NCI-H526 (cell line): ENCODE data around the gene PRR27.

ENCODE experiments used
- DNase-seq, 2 experiments: peaks; one replicate each; lab custom pipeline; 2025; lab: John Stamatoyannopoulos, UW

Gene PRR27

GRCh38 chr4:70153937-70154336 lies at the start of gene PRR27:
Gene PRR27 (plus strand): TSS chr4:70154237. CDS start chr4:70154376, 139 bp downstream.
- DNase-seq = no peak

DNA sequence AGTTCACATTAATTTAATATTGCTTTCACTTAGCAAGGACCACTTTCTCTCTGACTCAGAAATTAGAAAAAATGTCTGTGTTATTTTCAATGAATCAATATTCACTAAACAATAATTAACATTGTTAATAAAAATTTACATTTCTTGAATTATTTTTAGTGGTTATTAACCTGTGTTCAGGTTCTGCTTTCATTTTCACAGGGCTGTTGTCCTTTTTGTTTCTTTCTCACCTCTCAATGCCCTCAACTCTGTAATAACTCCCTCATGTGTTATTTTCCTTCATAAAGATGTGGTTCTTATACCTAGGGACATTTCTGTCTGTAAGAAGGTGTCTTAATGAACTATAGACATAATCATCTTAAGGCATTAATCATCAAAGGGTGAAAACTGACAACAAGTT lies 43.1 kb upstream of the PRR27 start:
- DNase-seq = no peak

DNA sequence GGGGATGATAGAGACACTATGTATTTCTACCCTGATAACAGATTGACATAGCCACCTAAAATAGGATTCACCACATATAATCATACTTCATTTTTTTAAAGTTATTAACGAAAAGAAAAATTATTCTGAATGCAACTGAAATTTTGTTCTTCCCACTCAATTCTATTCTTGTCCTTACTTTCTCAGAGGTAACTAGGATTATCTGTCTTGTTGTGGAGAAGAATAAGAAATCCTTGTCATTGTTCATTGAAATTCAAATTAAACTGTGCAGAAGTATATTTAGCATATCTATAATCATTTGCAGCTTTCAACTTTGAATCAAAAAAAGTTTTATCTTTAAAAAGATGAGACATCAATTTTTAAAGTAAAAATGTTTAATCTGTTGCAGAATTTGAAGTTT lies 40.4 kb upstream of the PRR27 start:
- DNase-seq = no peak

DNA sequence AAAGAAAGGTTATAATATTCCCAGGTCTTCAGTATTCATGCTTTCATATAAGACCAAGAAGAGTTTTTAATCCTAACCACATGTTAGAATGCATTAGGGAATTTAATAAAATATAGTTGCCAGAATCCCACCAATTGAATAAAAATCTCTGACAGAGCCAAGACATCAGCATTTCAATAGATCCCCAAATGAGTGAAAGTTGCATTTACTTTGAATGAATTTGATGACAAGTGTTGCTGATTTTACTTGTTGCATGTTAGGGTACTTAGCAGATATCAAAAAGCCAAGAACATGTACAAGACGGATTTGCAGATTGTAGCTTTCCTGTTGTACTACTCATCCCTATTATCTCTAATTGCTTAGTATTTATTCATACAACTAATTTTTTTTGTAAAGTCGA lies 39.9 kb upstream of the PRR27 start:
- no peak for DNase-seq

DNA sequence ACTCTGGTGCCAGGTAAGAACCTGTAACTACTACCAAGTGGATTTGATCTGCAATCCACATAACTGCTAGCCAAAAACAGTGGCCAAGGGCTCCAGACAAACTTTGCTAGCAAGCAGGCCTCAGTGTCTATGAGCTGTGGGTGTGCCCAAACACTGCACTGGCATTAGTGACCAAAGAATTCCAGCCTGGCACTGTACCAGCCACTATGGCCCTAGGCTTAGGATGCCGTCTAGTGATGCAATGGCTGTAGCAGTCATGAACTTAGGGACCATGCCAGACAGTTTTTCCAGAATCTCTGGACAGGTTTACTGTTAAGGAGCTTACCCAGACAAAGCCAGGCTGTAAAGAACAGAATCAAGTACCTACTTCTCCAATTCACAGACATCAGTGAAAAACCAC lies 33.7 kb upstream of the PRR27 start:
- no peak for DNase-seq

DNA sequence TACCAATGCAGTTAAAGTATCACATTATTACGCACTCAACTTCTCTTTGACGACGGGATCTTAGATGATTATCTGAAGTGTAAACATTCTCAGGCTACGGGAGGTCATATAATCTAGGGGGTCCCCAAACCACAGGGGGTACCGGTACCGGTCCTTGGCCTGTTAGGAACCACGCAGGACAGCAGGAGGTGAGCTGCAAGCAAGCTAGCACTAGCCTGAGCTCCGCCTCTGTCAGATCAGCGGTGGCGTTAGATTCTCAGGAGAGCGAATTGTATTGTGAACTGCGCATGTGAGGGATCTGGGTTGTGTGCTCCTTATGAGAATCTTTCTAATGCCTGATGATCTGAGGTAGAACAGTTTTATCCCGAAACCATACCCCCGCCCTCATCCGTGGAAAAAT lies 20.6 kb upstream of the PRR27 start:
- DNase-seq = no peak

- no peak for DNase-seq
These were observed 15.3 kb upstream of the PRR27 start for GRCh38 chr4:70138751-70139150.

DNA sequence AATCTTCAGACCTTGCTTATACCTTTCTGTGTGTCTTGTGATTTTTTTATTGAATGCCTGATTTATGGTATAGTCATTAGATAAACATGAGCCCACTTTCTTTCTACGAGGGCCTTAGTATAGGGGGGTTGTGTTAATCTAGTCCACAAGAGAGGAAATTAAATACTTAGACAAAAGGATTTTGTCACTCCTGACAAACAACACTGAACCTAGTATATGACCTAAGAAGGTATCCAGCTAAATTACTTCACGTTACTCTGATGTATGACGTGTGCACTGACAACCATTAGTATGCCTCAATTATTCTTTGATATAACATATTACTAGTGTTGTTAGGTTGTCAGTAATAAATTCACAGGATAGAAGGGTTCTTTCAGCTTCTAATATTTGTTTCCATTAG lies 2.8 kb upstream of the PRR27 start:
- DNase-seq = no peak

DNA sequence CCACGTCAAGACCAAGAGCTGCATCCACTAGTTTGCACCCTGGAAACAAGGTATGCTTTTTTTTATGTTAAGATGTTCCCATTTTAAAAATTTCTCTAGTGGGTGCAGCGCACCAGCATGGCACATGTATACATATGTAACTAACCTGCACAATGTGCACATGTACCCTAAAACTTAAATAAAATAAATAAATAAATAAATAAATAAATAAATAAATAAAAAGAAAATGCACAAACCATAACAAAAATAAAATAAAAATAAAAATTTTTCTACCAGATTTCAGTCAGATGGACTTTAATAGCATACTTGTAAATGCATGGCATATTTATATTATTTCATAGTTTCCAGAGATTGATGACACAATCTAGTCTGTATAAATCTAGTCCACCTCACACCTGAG lies 1.9 kb upstream of the PRR27 start:
- no peak for DNase-seq

GRCh38 chr4:70158576-70158975 lies 4.5 kb downstream of the PRR27 start:
- DNase-seq = no peak

- DNase-seq = no peak
These were observed 23.1 kb downstream of the PRR27 start for GRCh38 chr4:70177090-70177489.

DNA sequence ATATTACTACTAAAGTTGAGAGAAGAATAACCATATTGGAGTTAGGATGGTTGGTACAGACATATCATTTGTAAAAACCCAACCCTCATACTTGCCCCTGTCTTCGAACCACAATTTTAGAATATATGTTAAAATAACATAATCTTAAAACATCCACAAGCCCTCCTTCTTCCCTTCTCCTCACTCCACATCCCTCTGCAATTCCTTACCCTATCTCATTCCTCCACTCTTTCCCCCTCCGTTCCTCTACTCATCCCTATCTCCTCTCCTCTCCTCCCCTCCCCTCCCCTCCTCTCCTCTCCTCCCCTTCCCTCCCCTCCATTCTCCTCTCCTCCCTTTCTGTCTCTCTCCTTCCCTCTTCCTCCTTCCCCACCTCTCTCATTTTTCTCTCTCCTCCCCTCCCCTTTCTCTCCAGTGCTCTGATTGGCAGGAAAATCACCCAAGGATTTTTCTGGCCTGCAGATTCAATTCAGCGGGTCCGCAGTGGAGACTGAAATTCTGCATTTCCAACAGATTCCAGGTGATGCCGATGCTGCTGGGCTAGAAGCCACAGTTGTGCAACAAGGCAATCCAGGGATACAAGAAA lies 24.1 kb downstream of the PRR27 start:
- no peak for DNase-seq

DNA sequence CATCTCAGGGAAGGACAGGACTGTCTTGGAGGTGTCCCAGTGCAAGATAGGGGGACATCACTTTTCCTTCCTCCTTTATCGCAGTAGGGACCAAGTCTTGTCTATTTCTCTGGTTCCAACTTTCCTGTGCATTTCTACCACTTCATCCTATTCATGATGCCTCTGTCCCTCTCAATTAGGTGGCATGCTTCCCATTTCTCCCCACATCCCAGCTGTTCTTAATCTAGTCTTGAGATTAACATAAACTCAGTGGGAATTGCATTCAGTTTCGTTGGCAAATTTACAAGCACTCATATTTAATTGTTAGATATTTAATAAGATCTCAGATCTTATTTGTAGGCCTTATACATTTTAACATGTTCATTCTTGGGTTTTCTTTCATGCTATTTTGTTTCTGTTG lies 25.8 kb downstream of the PRR27 start:
- no peak for DNase-seq

- no peak for DNase-seq
These were observed 27.8 kb downstream of the PRR27 start for GRCh38 chr4:70181864-70182263.

DNA sequence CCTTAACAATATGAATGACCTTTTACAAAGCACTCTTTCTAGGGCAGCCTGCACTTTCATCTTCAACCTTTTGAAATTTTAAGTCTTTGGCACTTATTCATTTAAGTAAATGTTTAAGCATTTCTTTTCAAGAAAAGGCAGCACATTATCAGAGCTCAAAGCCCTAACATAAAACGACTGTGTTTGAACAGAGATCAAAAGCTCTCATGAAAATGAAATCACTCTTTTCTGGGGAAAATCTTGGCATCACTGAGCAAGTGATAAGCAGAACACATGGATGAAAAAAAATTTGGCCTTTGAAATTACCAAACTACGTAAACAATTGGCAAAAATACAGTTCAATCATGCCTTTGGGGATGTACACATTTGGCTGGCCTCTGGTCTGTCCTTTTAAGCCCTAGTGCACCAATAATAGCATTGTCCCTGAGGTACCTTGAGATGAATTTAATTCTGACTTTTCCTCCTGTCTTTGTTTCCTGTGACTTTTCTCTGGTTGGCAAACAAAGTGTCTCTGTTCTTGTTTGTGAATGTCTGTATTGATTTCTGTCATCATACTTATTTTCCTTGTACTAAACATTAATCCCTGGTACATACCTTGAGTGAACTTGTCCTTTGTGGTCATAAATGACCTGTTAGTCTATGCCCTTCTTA lies 28.6 kb downstream of the PRR27 start:
- DNase-seq = no peak

DNA sequence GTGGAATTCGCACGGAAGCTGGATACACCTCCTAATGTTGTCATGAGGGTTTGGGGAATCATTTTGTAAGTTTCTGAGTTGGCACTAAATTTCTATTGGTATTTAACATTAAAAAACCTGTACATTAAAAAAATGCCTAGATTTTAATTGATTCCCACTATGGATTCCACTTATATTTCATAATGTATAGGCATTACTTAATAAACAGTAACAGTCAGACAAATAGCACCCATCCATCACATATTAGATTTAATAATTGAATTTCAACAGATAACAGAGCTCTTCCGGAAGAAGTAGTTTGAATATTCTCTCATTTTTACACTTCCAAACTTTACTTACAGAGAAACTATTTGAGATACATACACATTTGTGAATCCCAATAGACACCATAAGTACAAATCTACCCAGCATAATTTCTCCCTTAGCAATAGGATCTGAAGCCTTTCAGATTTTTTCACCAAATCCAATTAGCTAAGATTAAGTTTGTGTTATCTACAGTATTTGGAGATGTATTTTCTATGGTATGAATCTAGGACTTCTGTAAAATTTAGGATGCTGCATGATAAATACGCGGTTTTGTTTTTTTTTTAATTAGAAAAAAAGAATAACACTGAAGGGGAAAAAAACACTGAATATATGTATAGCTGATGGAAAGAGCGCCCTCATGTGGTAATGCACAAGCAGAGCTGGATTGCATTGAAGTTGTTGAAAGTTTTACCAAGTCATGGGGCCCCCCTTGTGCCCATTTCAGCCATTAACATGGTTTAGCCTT lies 29.3 kb downstream of the PRR27 start:
- DNase-seq = peak; percentile 2 to 46

- no peak for DNase-seq
These were observed 29.9 kb downstream of the PRR27 start for GRCh38 chr4:70183940-70184246.

DNA sequence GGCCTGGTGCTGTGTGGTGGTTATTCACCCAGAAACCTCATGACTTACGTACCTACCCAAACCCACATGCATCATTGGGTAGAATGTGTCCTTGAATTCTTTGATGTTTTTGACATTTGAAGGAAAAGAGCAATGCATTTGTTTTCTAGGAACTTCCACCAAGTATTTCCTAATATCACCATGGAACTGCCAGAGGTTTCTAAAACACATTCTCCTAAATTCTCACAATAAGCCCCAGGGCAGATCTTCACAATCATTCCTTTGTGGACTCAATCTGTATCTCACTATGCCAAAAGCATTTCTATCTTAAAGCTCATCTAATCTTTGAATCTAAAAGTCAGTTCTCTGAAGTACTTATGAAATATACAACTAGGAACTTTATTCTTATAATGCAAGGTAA lies 33.2 kb downstream of the PRR27 start:
- no peak for DNase-seq

DNA sequence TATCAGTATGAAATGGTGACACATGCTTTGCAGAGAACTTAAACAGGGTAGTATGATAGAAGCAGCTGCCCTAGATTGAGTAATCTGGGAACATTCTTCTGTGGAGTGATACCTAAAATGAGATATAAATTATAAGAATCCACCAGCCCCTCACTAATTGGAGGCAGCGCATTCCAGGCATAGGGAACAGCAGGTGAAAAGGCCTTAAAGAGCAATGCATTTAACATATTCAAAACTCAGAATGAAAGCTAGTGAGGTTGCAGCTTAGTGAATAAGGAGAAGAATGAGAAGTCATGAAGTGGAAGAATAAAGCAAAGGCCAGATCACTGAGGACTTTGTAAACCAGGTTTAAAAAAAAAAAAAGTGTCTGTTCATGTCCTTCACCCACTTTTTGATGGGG lies 36.5 kb downstream of the PRR27 start:
- DNase-seq = no peak

- no peak for DNase-seq
These were observed 37.6 kb downstream of the PRR27 start for GRCh38 chr4:70191647-70192046.

- DNase-seq = no peak
These were observed 38.9 kb downstream of the PRR27 start for GRCh38 chr4:70192895-70193294.

- DNase-seq = no peak
These were observed 41.4 kb downstream of the PRR27 start, which contains the start of gene ODAM for GRCh38 chr4:70195425-70195824. Gene ODAM (plus strand): TSS chr4:70195725. CDS start chr4:70196544, 819 bp downstream.

- DNase-seq = no peak
These were observed 42.8 kb downstream of the PRR27 start for GRCh38 chr4:70196857-70197256.

GRCh38 chr4:70197842-70198241 lies 43.8 kb downstream of the PRR27 start:
- DNase-seq = no peak
